ENCODE data around the gene BLOC1S2.

DNA sequence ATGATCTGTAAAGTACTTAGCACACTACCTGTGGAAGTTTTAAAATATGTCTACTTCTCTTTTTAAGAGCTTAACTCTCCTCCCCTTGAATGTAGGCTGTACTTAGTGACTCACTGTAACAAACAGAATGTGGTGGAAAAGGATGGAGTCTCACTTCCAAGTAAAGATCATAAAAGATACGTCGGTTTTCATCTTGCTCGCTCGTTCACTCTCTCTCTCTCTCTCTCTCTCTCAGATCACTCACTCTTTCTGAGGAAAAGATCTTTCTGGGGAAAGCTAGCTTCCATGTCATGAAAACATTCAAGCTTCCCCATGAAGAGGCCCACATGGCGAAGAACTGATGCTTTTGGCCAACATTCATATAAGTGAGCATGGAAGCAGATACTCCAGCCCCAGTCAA lies 62.6 kb downstream of the BLOC1S2 start:
- TF ChIP-seq CTCF (IDR thresholded peaks at IDR 0.05; ENCODE audit: low read depth, low read length) (no peak), POLR2A (IDR thresholded peaks at IDR 0.05; ENCODE audit: extremely low read depth, insufficient read length) (no peak), MYC (IDR thresholded peaks at IDR 0.05; ENCODE audit: low read depth, low read length) (no peak)

Data from NB4 (cell line).